Left renal cortex interstitium (tissue), 4 donors: Measurements from ENCODE around the gene ALAS1. TPM values are rescaled to one million over a fixed set of nuclear protein-coding genes. Genes with fewer than 3 reads are reported as not detected.
"Not testable (repeated sequence)": the region's sequence is repeated elsewhere in the genome, so short reads cannot be mapped to it uniquely, and the experiment has no call there.

Experiments used
- DNase-seq, 4 donors: peaks; one replicate each; pipeline ENCODE4 v3.0.0-alpha.2; 2013; ENCODE audit warnings: low read depth in 4 of 4, low spot score in 2 of 4, missing footprints in 1 of 4
- polyA plus RNA-seq, 4 donors: library from polyadenylated mRNA; unstranded; fragments of 120-200 nt; gene quantifications; one replicate each; pipeline ENCODE4 v1.2.1, GENCODE V29; 2013; ENCODE audit not compliant: insufficient read length in 4 of 4

Gene ALAS1
- polyA plus RNA-seq, 4 donors: 44.4 to 48.8 (median 47.9) TPM

DNA sequence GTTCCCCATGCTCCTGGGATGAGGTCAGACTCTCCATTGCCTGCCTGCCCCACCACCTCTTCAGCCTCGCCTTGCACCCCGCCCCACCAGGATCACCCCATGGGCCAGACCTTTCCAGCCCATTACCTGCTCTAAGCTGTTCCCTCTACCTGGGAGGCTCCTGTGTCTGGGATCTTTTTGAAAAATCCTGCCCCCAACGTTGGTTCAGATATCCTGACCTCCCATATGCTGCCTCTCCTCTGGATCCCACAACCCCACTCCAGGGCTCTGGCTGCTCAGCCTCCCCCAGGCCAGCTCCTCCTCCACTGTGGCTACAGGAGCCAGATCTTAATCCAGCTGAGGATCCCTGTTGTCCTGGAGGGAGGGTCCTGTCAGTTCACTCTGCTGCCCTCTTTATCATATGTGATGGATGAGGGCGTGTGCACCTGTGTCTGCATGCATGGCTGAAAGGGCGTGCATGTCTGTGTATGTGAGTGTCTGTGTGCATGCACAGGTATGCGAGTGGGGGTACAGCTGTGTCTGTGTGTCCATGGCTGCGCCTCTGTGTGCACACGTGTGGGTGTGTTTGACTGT lies 21.7 kb upstream of the ALAS1 start:
- no peak for DNase-seq

GRCh38 chr3:52176951-52177700 lies 20.8 kb upstream of the ALAS1 start:
- DNase-seq: no peak

GRCh38 chr3:52177701-52178042 lies 20.3 kb upstream of the ALAS1 start:
- no peak for DNase-seq

DNA sequence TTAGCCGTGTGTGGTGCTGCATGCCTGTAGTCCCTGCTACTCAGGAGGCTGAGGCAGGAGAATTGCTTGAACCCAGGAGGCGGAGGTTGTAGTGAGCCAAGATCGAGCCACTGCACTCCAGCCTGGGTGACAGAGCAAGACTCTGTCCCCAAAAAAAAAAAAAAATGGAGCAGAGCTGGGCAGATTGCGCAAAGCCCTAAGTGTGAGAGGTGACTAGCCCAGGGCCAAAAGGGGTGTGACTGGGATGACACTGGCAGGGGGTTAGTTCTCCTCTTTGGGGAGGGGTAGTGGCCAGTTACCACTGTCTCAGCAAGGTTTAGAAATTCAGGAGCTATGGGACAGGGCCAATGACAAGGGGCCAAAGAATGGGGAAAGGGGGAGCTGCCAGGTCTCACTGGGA lies 19.8 kb upstream of the ALAS1 start:
- DNase-seq: not testable (repeated sequence)

DNA sequence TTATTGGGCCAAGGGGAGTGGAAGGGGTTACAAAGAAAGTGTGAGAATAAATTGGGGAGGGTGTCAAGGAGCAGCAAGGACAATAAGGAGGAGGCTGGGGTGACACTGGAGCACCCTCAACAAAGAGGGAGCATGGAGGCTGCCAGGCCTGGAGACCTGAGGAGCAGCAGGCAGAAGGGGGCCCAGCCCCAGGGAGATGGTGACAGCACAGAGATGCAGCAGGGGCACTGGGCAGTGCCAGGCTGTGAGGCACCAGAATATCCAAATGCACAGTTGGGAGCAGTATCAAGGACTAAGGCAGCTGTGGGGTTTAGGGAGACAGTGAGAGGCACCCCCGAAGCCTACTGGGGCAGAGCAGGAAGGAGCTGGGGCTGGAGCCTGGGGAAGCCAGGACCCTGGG lies 19.4 kb upstream of the ALAS1 start:
- DNase-seq: no peak

- DNase-seq: no peak
These were observed 16.4 kb upstream of the ALAS1 start for GRCh38 chr3:52181543-52181942.

DNA sequence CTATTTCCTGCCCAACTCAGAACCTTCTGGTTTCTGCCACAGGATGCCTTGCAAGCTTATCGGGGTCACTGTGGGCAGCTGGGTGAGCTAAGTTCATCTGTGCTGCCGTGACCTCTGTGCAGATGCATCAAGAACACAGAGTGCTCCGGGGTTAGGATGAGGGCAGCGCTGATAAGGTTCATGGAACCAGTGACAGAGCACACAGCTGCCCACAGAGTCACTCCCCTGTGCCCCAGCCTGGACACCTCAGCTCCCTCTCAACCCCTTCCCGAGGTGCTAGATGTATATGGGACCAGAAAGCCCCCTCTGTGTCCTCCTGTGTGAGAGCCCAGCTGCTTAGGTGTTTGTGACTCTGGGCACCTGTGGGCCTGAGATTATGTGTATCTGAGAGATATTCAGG lies 15.8 kb upstream of the ALAS1 start:
- DNase-seq: no peak

- DNase-seq: no peak
These were observed 15.3 kb upstream of the ALAS1 start for GRCh38 chr3:52182691-52183090.

DNA sequence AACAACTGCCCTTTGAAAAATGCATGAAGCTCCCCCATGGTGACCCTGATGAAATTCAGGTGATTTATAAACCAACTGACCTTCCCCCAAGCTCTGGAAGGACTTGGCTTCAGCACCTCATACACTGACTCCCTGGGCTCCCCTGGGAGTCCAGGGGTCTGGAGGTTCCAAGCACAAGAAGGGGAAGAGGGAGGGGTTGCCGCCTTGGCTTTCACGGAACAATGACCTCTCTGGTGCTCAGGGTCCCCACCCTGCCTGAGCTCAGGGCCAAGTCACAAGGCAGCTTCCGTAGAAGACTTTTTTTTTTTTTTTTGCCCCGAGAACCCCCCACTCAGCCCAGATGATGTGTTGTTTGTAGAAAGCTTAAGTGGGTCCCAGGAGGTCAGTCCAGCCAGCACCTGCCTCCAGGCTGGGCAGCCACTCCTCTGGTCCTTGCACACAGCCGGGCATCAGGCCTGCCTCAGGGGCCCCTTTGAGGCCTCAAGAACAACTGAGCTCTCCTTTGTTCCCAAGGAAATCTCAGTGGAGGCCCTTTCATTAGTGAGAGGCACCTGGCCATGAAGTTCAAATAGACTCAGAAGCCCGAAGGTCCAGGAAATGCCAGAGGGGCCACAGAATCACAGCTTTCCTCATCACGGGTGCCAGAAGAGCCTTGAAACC lies 14.0 kb upstream of the ALAS1 start:
- no peak for DNase-seq

DNA sequence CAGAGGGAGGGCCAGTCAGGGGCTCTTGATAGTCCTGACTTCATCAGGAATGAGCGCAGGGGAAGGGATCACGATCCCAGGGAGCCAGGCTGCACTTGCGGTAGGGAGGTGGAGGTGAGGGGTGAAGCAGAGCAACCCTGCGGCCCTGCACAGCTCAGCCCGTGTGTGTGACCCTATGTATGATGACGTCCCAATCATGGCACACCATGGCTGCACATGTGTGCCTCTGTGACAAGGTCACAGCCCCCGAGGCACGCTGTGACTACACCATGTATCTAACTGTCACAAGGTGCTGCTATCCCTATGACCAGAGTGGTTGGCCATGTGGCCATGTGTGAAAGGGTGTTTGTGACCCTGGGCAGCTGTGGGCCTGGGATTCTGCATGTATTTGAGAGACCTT lies 13.3 kb upstream of the ALAS1 start:
- no peak for DNase-seq

- DNase-seq: no peak
These were observed 12.6 kb upstream of the ALAS1 start for GRCh38 chr3:52185311-52185710.

GRCh38 chr3:52185837-52186236 lies 12.1 kb upstream of the ALAS1 start:
- DNase-seq: no peak

GRCh38 chr3:52186729-52187128 lies 11.2 kb upstream of the ALAS1 start:
- DNase-seq: no peak

DNA sequence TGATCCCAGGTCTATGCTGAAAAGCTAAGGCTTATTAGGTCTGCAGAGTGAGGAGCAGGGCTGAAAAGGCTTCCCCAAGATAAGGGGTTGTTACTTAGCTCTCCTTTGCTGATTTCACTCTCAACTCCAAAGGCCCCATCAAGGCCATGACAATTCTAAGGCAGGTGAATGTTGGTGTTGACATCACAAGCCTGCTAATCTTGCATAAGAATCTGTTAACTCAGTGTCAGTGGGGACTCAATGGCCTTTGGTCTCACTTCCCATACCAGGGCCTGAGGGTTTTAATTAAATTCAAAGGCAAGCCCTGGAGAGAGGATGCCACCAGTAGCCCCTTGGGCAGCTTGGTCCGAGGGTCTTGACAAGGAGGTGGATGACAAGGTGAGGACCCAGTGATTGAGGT lies 9.4 kb upstream of the ALAS1 start:
- DNase-seq: no peak

DNA sequence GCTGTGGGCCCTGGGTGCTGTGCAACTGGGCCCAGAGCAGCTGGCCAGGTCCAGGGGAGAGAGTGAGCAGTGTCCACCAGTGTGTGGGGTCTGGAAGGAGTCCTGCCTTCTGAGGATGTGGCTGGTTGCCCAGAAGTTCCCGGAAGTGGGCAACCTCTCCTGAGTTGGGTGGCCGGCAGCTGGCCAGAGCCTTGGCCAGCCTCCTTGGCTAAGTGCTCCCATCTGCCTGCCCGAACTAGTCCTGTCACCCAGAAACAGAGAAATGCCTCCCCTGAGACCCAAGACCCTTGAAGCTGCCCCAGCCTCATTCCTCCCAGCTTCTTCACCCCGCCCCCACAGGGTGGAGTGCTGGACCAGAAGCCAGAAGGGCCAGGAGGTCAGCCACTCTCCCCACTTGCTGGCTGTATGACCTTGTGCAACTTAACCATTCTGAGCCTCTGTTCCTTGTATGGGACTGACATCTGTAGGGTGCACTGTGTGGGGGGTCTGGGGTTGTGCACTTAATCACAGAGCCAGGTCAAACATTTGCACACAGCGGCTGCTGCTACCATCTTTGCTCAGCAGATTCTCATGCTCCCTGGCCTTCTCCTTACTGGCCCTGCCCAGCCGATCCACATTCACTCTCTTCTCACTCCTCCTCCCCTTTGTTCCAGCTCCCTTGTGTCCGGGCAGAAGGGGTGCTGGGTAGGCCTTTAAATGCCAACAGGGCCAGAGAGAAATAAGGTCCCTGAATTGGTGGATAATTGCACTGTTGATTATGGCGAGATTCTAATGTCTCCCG lies 7.5 kb upstream of the ALAS1 start:
- no peak for DNase-seq

- DNase-seq: no peak
These were observed 6.3 kb upstream of the ALAS1 start for GRCh38 chr3:52191663-52192062.

- no peak for DNase-seq
These were observed 4.9 kb upstream of the ALAS1 start for GRCh38 chr3:52193065-52193464.

- DNase-seq: peak in 2 of 4 donors; percentile 28 to 63
These were observed 3.3 kb upstream of the ALAS1 start for GRCh38 chr3:52194485-52195290.

- no peak for DNase-seq
These were observed 2.7 kb upstream of the ALAS1 start for GRCh38 chr3:52195291-52195597.

GRCh38 chr3:52195823-52196331 lies 2.1 kb upstream of the ALAS1 start:
- no peak for DNase-seq

- DNase-seq: no peak
These were observed 983 bp upstream of the ALAS1 start for GRCh38 chr3:52196977-52197376.
